Endometrial microvascular endothelial cells (primary cell): ENCODE measurements around the gene POTEE. TPM values are rescaled to one million over a fixed set of nuclear protein-coding genes. Genes with fewer than 3 reads are reported as not detected.
"Not testable (repeated sequence)": the region's sequence is repeated elsewhere in the genome, so short reads cannot be mapped to it uniquely, and the experiment has no call there.

Source experiments
- in situ Hi-C: cut with HindIII; loops from 2 replicates; pipeline ENCODE4 v1.10.0; 2017; ENCODE audit warnings: low sequenced_read_pairs, low pct_unique_long_range_greater_than_20kb; ENCODE audit errors: inconsistent ontology term
- total RNA-seq: library from RNA; depleted of rRNA; stranded (reverse); fragments of >200 nt; gene quantifications from one replicate; pipeline ENCODE4 v1.2.3, GENCODE V29; 2015; ENCODE audit errors: inconsistent ontology term

The POTEE gene
- total RNA-seq = not detected

DNA sequence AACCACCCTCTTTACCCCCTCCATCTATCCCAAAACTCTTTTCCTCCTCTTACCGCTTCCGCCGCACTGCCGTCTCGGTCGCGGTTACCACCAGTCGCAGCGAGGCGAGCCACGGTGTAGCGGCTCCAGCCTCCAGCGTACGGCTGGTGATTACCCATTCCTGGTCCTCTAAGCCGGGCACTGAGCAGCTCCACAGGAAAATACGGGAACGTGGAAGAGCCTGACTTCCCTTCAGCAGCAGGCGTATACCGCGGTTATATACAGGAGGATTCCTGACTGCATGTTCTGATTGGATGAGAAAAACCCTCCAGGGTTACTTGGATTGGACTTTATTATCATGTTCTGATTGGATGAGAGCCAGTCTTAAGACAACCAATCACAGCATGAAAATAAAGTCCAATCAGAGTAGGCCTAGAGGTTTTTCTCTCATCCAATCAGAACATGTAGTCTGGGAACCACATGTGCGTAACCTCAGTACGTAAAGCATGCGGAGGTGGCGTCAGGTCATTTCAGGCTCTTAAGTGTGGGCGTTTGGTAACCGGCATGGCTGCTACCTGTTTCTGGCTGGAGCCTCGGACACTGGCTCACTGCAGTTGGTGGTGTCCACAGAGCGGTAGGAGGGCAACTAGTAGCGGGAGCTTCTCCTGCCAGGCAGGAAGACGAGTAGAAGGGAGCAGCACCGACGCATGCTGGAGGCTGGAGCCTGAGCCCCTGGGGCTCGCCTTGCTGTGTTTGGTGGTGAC is at the start of gene POTEE:
TSS of gene POTEE (plus strand) at position 507 of the 743 bp plus-strand sequence. CDS start 8,867 bp downstream, outside the sequence.
- in situ Hi-C loops = not testable (repeated sequence)

- in situ Hi-C loops = not testable (repeated sequence)
Observed at GRCh38 chr2:131165562-131165961, 43.8 kb upstream of the POTEE start.

GRCh38 chr2:131168538-131168937 is 40.8 kb upstream of the POTEE start:
- in situ Hi-C loops = no loop called here

DNA sequence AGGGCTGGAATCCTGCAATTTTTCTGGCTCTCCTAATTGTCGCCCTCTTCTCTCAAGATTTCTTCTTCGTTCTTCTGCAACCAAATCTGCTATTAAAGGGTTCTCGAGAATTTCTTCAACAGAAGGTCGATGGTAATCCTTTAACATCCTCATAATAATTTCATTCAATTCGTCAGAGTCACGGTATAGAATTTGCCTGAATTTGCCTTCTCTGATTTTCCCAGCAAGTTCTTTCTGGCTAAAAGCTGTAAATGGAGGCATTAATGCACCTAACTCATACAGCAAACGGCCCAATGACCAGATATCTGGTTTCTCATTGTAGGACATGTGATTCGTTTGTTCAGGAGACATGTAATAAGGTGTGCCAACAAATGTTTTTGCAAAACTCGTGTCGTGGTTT is 31.3 kb upstream of the POTEE start:
- in situ Hi-C loops = not testable (repeated sequence)

- in situ Hi-C loops = not testable (repeated sequence)
Observed at GRCh38 chr2:131178721-131179418, 30.5 kb upstream of the POTEE start.

- in situ Hi-C loops = not testable (repeated sequence)
Observed at GRCh38 chr2:131181451-131181850, 27.9 kb upstream of the POTEE start.

GRCh38 chr2:131193421-131193820 is 15.9 kb upstream of the POTEE start:
- in situ Hi-C loops = not testable (repeated sequence)

- in situ Hi-C loops = not testable (repeated sequence)
Observed at GRCh38 chr2:131196186-131196585, 13.2 kb upstream of the POTEE start.

DNA sequence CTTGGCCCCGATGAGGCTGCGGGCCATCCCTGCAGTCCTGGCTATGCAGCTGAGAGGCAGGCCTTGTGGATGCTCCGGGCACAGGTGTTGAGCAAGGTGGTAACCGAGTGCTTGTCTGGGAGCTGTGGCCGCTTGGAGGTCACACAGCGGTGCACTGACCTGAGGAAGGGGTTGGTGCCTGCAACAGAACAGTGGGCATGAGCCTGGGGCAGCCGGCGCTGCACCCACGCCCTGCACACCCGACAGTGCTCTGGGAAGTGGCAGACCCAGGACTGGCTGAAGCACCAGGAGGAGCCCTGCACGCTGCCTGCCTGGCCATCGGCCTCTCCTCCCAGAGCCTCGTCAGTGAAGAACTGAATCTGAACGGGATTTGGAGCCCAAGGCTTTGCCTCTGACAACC is 8.2 kb upstream of the POTEE start:
- in situ Hi-C loops = no loop called here

DNA sequence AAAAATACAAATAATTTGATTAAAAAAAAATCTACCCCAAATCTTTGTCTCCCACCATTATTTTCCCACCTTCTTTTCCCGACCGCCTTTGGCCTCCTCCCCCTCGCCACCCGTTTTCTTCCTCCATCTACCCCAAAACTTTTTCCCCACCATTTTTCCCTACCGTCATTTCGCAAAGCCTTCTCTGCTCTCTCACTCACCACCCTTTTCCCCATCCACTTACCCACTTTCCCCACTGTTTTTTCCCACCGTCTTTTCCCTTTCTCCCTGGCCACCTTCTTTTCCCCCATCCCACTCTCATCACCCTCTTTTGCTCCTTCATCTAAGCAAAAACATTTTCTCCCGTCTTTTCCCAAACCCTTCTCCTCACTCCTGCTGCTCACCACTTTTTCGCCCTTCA is 1.5 kb upstream of the POTEE start:
- in situ Hi-C loops = not testable (repeated sequence)

DNA sequence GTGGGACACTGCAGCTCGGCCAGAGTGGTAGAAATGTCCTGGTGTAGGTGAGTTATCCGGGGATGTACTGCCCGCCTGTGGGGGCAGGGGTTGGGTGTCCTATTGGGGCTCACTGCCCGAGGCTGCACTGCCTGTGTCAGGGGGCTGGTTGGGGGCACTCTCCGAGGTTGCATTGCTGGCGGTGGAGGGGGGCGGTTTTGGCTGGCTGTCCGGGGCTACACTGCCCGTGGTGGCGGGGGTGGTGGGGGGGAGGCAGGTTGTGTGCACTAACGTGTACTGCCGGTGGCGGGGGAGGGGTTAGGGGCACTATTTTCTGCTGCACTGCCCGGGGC is 403 bp downstream of the POTEE start:
- in situ Hi-C loops = not testable (repeated sequence)

GRCh38 chr2:131210434-131211211 is 1.3 kb downstream of the POTEE start:
- in situ Hi-C loops = not testable (repeated sequence)

GRCh38 chr2:131217238-131217986 is 8.1 kb downstream of the POTEE start:
- in situ Hi-C loops = not testable (repeated sequence)

- in situ Hi-C loops = not testable (repeated sequence)
Observed at GRCh38 chr2:131235543-131236449, 26.5 kb downstream of the POTEE start.
